ENCODE measurements around the gene PARVG.

PARVG gene

GRCh38 chr22:44180706-44181032 is at the start of gene PARVG:
Gene PARVG (plus strand): TSS chr22:44180925. CDS start chr22:44183330, 2,405 bp downstream.
- DNase-seq: no peak

GRCh38 chr22:44131412-44131811 is 49.3 kb upstream of the PARVG start:
- no peak for DNase-seq

GRCh38 chr22:44131989-44132685 is 48.6 kb upstream of the PARVG start:
- DNase-seq: no peak

- DNase-seq: no peak
Observed at GRCh38 chr22:44132724-44133123, 48.0 kb upstream of the PARVG start.

GRCh38 chr22:44133161-44133560 is 47.6 kb upstream of the PARVG start:
- DNase-seq: no peak

- DNase-seq: no peak
Observed at GRCh38 chr22:44133901-44134571, 46.7 kb upstream of the PARVG start.

GRCh38 chr22:44136112-44136511 is 44.6 kb upstream of the PARVG start:
- no peak for DNase-seq

- DNase-seq: no peak
Observed at GRCh38 chr22:44136786-44137185, 43.9 kb upstream of the PARVG start.

GRCh38 chr22:44137415-44137814 is 43.3 kb upstream of the PARVG start:
- no peak for DNase-seq

- DNase-seq: no peak
Observed at GRCh38 chr22:44139773-44140172, 41.0 kb upstream of the PARVG start.

- DNase-seq: no peak
Observed at GRCh38 chr22:44142421-44143104, 38.2 kb upstream of the PARVG start.

- no peak for DNase-seq
Observed at GRCh38 chr22:44143105-44143474, 37.6 kb upstream of the PARVG start.

- no peak for DNase-seq
Observed at GRCh38 chr22:44143579-44143978, 37.1 kb upstream of the PARVG start.

GRCh38 chr22:44144046-44144569 is 36.6 kb upstream of the PARVG start:
- DNase-seq: no peak

- no peak for DNase-seq
Observed at GRCh38 chr22:44145544-44145943, 35.2 kb upstream of the PARVG start.

- no peak for DNase-seq
Observed at GRCh38 chr22:44146088-44146861, 34.5 kb upstream of the PARVG start.

GRCh38 chr22:44147008-44147645 is 33.6 kb upstream of the PARVG start:
- no peak for DNase-seq

GRCh38 chr22:44147821-44148574 is 32.7 kb upstream of the PARVG start:
- no peak for DNase-seq

- no peak for DNase-seq
Observed at GRCh38 chr22:44151676-44152075, 29.0 kb upstream of the PARVG start.

- no peak for DNase-seq
Observed at GRCh38 chr22:44153710-44154109, 27.0 kb upstream of the PARVG start.

GRCh38 chr22:44154436-44154942 is 26.2 kb upstream of the PARVG start:
- no peak for DNase-seq

- DNase-seq: no peak
Observed at GRCh38 chr22:44155115-44155514, 25.6 kb upstream of the PARVG start.

All from cortex of kidney (tissue), 1 donor.